Measurements from ENCODE around the gene JTB.

Gene JTB

DNA sequence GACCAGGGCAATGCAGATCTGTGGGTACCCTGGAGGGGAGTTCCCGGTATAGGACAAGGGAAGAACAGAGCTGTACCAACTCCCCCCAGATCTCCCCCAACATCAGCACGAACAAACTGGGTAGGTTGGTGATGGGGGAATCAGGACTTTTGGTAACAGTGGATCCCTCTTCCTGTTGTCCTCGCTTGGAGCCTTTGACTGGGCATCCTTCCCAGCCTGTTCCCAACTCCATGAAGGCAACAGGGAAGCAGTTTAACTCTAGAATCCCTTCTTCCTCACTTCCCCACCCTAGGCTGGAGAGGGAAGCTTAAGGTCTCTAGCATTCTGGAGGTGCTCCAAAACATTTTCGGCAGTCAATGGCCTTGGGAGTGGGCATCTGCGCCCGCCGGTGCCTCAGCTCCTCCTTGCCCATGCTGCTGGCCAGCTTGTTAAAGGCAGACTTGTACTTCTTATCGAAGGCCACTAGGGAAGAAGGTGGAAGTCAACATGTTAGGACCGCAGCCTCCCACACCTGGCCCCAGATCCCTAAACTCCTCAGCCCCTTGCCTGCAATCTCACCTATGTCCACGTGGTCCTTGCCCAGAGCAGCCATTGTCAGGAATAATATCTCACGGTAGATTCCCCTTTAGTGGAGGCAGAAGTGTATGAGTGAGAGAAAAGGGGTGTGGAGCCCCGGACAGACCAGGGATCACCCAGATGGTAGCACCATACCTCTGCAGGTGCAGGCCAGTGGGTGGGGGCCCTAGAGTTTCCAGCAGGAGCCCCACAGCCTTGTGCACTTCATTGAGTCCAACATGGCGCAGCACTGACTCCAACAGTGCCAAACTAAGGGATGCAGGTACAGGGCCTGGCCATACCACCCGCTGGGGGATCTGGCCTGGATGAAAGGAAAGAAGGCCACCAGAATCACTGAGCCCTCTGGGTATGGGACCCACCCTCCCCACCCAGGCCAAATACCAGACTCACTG, 47.2 kb downstream of the JTB start:
- DNase-seq: no peak

- no peak for DNase-seq
Observed at GRCh38 chr1:153929426-153929825, 48.0 kb downstream of the JTB start.

DNA sequence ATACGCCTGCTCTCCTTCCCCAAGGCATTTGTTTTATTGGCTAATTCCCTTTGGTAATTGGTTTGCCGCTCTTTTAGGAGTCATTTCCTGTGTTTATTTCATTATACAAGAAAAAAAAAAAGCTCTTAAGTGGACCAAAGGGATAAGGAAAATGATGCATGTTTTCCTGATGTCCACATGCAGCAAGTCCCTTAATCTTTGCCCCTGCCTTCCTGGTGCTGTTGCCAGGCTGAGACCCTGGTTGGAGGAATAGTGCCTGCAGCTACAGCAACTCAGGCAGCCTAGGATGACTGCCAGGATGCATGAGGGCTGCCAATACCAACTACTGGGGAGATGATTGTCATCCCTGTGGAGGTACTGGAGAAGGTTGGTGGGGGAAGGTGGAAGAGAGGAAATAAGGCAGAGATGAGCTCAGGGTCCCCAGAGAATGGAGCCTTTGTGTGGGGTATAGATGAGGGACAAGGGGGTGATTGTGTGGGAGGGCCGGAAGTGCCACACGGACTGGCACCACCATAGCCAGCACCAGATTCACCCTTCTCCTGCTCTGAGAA, 48.6 kb downstream of the JTB start:
- DNase-seq: no peak

- DNase-seq: no peak
Observed at GRCh38 chr1:153928245-153928644, 49.2 kb downstream of the JTB start.

GRCh38 chr1:153926405-153926804, 51.1 kb downstream of the JTB start:
- DNase-seq: no peak
